HG03378 (cell line): ENCODE measurements around the gene KAT2A.
"Not testable (repeated sequence)": the region's sequence is repeated elsewhere in the genome, so short reads cannot be mapped to it uniquely, and the experiment has no call there.

Experiments
- ATAC-seq: cut with Tn5 transposase; IDR thresholded peaks from one replicate; pipeline ENCODE4 v1.9.1; 2021; ENCODE audit warnings: mild to moderate bottlenecking, moderate library complexity; ENCODE audit not compliant: unreplicated experiment

Gene KAT2A

GRCh38 chr17:42120770-42121769, at the start of gene KAT2A:
TSS of gene KAT2A (minus strand) at chr17:42121367. CDS start at chr17:42121304, 63 bp downstream.
- no peak for ATAC-seq

- no peak for ATAC-seq
These were observed 48.2 kb upstream of the KAT2A start for GRCh38 chr17:42169351-42169750.

GRCh38 chr17:42167807-42168206, 46.6 kb upstream of the KAT2A start:
- ATAC-seq, result no peak

- no peak for ATAC-seq
These were observed 45.1 kb upstream of the KAT2A start for GRCh38 chr17:42166196-42166763.

GRCh38 chr17:42165751-42166150, 44.6 kb upstream of the KAT2A start:
- ATAC-seq, result no peak

GRCh38 chr17:42163696-42164407, 42.7 kb upstream of the KAT2A start:
- ATAC-seq, result no peak

GRCh38 chr17:42163113-42163512, 41.9 kb upstream of the KAT2A start:
- ATAC-seq, result no peak

- ATAC-seq, result no peak
These were observed 39.4 kb upstream of the KAT2A start for GRCh38 chr17:42160531-42160910.

- ATAC-seq, result no peak
These were observed 38.8 kb upstream of the KAT2A start for GRCh38 chr17:42159796-42160530.

GRCh38 chr17:42155614-42156045, 34.5 kb upstream of the KAT2A start:
- no peak for ATAC-seq

GRCh38 chr17:42153919-42154742, 33.0 kb upstream of the KAT2A start:
- no peak for ATAC-seq

- no peak for ATAC-seq
These were observed 25.9 kb upstream of the KAT2A start for GRCh38 chr17:42146911-42147607.

GRCh38 chr17:42143138-42143537, 22.0 kb upstream of the KAT2A start:
- not testable (repeated sequence) for ATAC-seq

- ATAC-seq, result no peak
These were observed 21.3 kb upstream of the KAT2A start for GRCh38 chr17:42142371-42142896.

- no peak for ATAC-seq
These were observed 20.2 kb upstream of the KAT2A start for GRCh38 chr17:42141382-42141781.

- not testable (repeated sequence) for ATAC-seq
These were observed 19.5 kb upstream of the KAT2A start for GRCh38 chr17:42140690-42141089.

GRCh38 chr17:42138749-42139492, 17.8 kb upstream of the KAT2A start:
- ATAC-seq, result no peak

GRCh38 chr17:42136654-42137051, 15.5 kb upstream of the KAT2A start:
- no peak for ATAC-seq
